HEK293 (cell line): ENCODE data around the gene SPECC1.

ENCODE experiments used
- CTCF ChIP-seq: fragments of 450-650 bp; formaldehyde crosslinking; IDR thresholded peaks from 2 replicates; pipeline ENCODE4 v1.5.1; 2016; ENCODE audit warnings: missing biosample characterization, missing genetic modification characterization
- GLI4 ChIP-seq: fragments of 450-650 bp; formaldehyde crosslinking; IDR thresholded peaks from 2 replicates; pipeline ENCODE4 v1.5.1; 2016; ENCODE audit warnings: missing biosample characterization, missing genetic modification characterization
- PRDM1 ChIP-seq: fragments of 450-650 bp; formaldehyde crosslinking; IDR thresholded peaks from 2 replicates; pipeline ENCODE4; 2016; ENCODE audit warnings: missing biosample characterization, missing genetic modification characterization
- REST ChIP-seq: fragments of 450-650 bp; formaldehyde crosslinking; IDR thresholded peaks from 2 replicates; pipeline ENCODE4 v1.5.1; 2016; ENCODE audit warnings: missing biosample characterization, missing genetic modification characterization
- ZNF132 ChIP-seq: fragments of 450-650 bp; formaldehyde crosslinking; IDR thresholded peaks from 2 replicates; pipeline ENCODE4 v1.5.1; 2017; ENCODE audit warnings: missing biosample characterization, missing genetic modification characterization, borderline replicate concordance
- ZNF146 ChIP-seq: fragments of 450-650 bp; formaldehyde crosslinking; IDR thresholded peaks from 2 replicates; pipeline ENCODE4 v1.5.1; 2016; ENCODE audit warnings: missing biosample characterization, missing genetic modification characterization
- TF ChIP-seq, protein P1 (sequence below): fragments of 450-650 bp; formaldehyde crosslinking; optimal IDR thresholded peaks from 2 replicates; pipeline ENCODE3; 2016; ENCODE audit warnings: missing biosample characterization, mild to moderate bottlenecking, missing genetic modification characterization

DNA sequence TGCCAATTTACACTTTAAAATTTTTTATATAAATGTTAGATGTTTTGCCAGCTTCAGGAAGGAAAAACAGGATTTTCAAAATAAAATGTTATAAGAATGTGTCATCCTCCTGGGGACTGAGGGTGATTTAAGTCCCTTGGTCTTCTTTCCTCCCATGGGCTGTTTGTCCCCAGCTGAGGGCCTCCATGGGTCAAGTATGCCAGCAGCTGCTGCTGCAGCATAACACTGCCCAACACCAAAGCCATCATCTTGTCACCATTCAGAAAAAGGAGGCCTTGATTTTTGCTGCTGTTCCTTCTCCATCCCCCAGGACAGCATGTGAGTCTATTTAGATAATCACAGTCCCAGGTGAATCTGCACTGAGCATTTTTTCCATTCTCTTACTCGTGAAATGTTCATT is 269.6 kb downstream of the SPECC1 start:
- TF ChIP-seq CTCF (tag by site-specific recombination) (no peak), ZNF132 (no peak), REST (tag by site-specific recombination) (no peak), ZNF146 (no peak), PRDM1 (tag by site-specific recombination) (no peak), GLI4 (tag by site-specific recombination) (no peak)
- TF ChIP-seq, protein P1, sequence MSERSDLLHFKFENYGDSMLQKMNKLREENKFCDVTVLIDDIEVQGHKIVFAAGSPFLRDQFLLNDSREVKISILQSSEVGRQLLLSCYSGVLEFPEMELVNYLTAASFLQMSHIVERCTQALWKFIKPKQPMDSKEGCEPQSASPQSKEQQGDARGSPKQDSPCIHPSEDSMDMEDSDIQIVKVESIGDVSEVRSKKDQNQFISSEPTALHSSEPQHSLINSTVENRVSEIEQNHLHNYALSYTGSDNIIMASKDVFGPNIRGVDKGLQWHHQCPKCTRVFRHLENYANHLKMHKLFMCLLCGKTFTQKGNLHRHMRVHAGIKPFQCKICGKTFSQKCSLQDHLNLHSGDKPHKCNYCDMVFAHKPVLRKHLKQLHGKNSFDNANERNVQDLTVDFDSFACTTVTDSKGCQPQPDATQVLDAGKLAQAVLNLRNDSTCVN = no peak
